ENCODE data around the gene ARFRP1. TPM values are rescaled to one million over a fixed set of nuclear protein-coding genes. Genes with fewer than 3 reads are reported as not detected.

Gene ARFRP1
- total and polyA plus RNA-seq, 2 of the 13 experiments (the other 11 are each of a cell fraction or from before 2014, with no cell fraction given): 32.0 to 51.1 TPM

DNA sequence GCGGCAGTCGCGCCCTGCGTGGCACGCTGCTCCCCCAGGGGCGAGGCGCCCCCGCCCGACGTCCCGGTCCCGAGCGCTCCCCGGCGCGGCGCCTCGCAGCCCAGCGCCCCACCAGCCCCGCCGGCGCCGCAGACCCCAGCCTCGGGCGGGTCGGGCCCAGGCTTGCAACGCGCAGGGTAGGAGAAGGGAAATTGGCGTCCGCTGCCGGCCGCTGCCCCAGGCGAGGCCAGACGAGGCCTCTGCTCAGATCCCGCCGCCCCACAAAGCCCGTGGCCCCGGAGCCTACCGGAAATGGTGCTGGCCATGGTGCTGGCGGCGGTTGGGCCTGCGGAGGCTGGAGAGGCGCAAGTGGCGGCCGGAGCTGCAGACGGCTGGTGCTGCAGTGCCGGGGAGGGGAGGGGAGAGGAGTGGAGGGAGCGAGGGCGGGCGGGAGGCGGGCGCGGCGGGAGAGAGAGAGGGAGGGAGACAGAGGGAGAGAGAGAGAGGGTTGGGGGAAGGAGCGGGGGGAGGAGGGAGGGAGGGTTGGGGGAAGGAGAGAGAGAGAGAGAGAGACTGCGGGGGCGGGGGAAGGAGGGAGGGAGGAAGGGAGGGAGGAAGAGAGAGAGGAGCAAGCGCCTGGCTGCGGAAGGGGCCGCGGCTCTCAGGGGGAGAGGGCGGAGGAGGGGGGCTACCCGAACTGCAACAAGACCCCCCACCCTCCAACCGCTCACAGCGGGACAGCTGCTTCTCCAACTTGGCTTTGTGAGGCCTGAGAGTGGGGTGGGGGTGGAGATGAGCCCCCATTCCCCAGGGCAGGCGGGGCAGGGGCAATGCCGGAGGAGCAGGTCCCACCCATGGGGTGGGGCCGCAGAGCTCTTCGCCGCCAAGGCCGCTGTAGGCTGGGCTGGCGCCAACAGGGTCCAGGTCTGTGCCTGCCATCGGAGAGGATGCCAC, 54.5 kb downstream of the ARFRP1 start, which contains the start of gene STMN3:
Gene STMN3 (minus strand): TSS at position 384 of the 933 bp plus-strand sequence. CDS start 79 bp downstream, at position 305.
- H3K27me3 ChIP-seq (ENCODE audit: control insufficient read depth in 1 of 2, insufficient read depth in 2 of 2, low read length in 2 of 2): no peaks in the 10 kb centered on the region
- whole genome bisulfite sequencing (ENCODE audit: low lambda C conversion rate): 7% methylated on average over 40 of the region's 73 CpGs
- no TSS peak for BruUV-seq (replicated peaks)
- H3K36me3 ChIP-seq (replicated peaks in 1 of 2; ENCODE audit: control insufficient read depth in 1 of 2, insufficient read depth in 2 of 2, low read length in 2 of 2): no peaks in the 10 kb centered on the region; a peak in 1 of 5 replicates
- peak within 1 kb of the TSS; percentile 64 for H3K9ac ChIP-seq (ENCODE audit: insufficient read depth, low read depth, low read length)
- no peak within 1 kb of the TSS for H2AFZ ChIP-seq (ENCODE audit: low read length)
- H3K4me1 ChIP-seq (ENCODE audit: insufficient read depth, low read length): peaks cover 35% of the 10 kb centered on the region
- no peaks in the 10 kb centered on the region for H3K9me3 ChIP-seq (ENCODE audit: low read length)
- H3K4me3 ChIP-seq (replicated peaks in 1 of 3; ENCODE audit: insufficient read depth in 1 of 3, low read depth in 2 of 3, low read length in 3 of 3): peak within 1 kb of the TSS; percentile 66 to 83 (median 80)
- H3K79me2 ChIP-seq (ENCODE audit: insufficient read depth, low read length): peaks cover 6% of the 10 kb centered on the region
- peak; percentile 82 for DNase-seq (ENCODE audit: low spot score)
- ChIA-PET POLR2A (interaction anchor here (0.6 to 4.3 kb wide), 9 partner anchors 11 to 409 kb away, joined by 3 to 58 read pairs (median 4); partner anchors contain the start of genes GMEB2, HELZ2, TCEA2 and UCKL1), CTCF (ENCODE audit: low intra/inter-chr PET ratio, low total read pairs) (no interaction called here)
- peak; percentile 67 for ATAC-seq
- FAIRE-seq: peak; percentile 51
- in situ Hi-C loops (cut with HindIII; ENCODE audit: extremely low pct_ligation_motif_present, low pct_unique_long_range_greater_than_20kb): no loop called here
- intact Hi-C loops (cut with micrococcal nuclease; ENCODE audit: unreplicated experiment): loop anchor here (10.0 kb wide), 1 partner anchor 119 kb away; the partner anchor contains the start of gene PTK6
- peak within 1 kb of the TSS; percentile 80 for H3K4me2 ChIP-seq (ENCODE audit: low read depth, low read length)
- peaks cover 3% of the 10 kb centered on the region; the same call in 1 of the 2 replicates for H4K20me1 ChIP-seq (ENCODE audit: insufficient read depth, low read length)
- peak within 1 kb of the TSS; percentile 64 for H3K27ac ChIP-seq (ENCODE audit: extremely low read length, insufficient read depth, low read length)
- no peak for TF ChIP-seq AGO2 (optimal IDR thresholded peaks at IDR 0.05; ENCODE audit: low read depth, low read length)
- peak; percentile 98 for TF ChIP-seq ATAD3A (CRISPR knock-in tag; IDR thresholded peaks at IDR 0.05)
- peak; percentile 96 for TF ChIP-seq KDM2A (CRISPR knock-in tag; IDR thresholded peaks at IDR 0.05; ENCODE audit: borderline replicate concordance, low read depth)
- TF ChIP-seq, protein P1, sequence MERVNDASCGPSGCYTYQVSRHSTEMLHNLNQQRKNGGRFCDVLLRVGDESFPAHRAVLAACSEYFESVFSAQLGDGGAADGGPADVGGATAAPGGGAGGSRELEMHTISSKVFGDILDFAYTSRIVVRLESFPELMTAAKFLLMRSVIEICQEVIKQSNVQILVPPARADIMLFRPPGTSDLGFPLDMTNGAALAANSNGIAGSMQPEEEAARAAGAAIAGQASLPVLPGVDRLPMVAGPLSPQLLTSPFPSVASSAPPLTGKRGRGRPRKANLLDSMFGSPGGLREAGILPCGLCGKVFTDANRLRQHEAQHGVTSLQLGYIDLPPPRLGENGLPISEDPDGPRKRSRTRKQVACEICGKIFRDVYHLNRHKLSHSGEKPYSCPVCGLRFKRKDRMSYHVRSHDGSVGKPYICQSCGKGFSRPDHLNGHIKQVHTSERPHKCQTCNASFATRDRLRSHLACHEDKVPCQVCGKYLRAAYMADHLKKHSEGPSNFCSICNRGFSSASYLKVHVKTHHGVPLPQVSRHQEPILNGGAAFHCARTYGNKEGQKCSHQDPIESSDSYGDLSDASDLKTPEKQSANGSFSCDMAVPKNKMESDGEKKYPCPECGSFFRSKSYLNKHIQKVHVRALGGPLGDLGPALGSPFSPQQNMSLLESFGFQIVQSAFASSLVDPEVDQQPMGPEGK (CRISPR knock-in tag; IDR thresholded peaks at IDR 0.05): peak; percentile 84
- peak; percentile 99 for TF ChIP-seq GPN1 (CRISPR knock-in tag; IDR thresholded peaks at IDR 0.05; ENCODE audit: borderline replicate concordance)
- peak; percentile 90 for TF ChIP-seq SALL2 (CRISPR knock-in tag; IDR thresholded peaks at IDR 0.05)
- TF ChIP-seq ZSCAN29 (CRISPR knock-in tag; conservative IDR thresholded peaks at IDR 0.05): no peak; the same call in 1 of the 2 replicates
- peak; percentile 97 for TF ChIP-seq ZBED4 (CRISPR knock-in tag; IDR thresholded peaks at IDR 0.05; ENCODE audit: borderline replicate concordance)
- peak; percentile 76 for TF ChIP-seq SIX1 (CRISPR knock-in tag; IDR thresholded peaks at IDR 0.05; ENCODE audit: borderline replicate concordance)
- TF ChIP-seq ZNF556 (CRISPR knock-in tag; IDR thresholded peaks at IDR 0.05; ENCODE audit: borderline replicate concordance): peak; percentile 94
- peak; percentile 97 for TF ChIP-seq CCDC6 (CRISPR knock-in tag; IDR thresholded peaks at IDR 0.05)
- TF ChIP-seq HOXA5 (CRISPR knock-in tag; IDR thresholded peaks at IDR 0.05): peak; percentile 98
- TF ChIP-seq FIP1L1 (IDR thresholded peaks at IDR 0.05; ENCODE audit: borderline replicate concordance, insufficient read depth, low read depth, low read length): no peak
- TF ChIP-seq ARID2 (CRISPR knock-in tag; IDR thresholded peaks at IDR 0.05; ENCODE audit: borderline replicate concordance): peak; percentile 82; the same call in 1 of the 2 replicates
